H1 (cell line): ENCODE data around the gene NABP2. TPM values are rescaled to one million over a fixed set of nuclear protein-coding genes. Genes with fewer than 3 reads are reported as not detected.

Source experiments
- CTCF ChIA-PET: fragments of 300-600 bp; sonication (Branson Sonifier 250); formaldehyde crosslinking; loops from one replicate; lab custom pipeline; 2021; ENCODE audit not compliant: partially characterized antibody; lab: Charles Lee
- POLR2A ChIA-PET: fragments of 300-600 bp; sonication (Branson Sonifier 250); formaldehyde crosslinking; loops from one replicate; lab custom pipeline; 2021; ENCODE audit warnings: inconsistent platforms; ENCODE audit not compliant: partially characterized antibody; lab: Charles Lee
- DNase-seq, 2 experiments: peaks; one replicate each; pipeline versions ENCODE4 v3.0.0 to v3.0.0-alpha.2; 2010 to 2022; ENCODE audit warnings: low spot score in 2 of 2, low read depth in 1 of 2, mixed read lengths in 1 of 2
- FAIRE-seq: peaks from 2 replicates; lab custom pipeline; 2011; peaks lifted over from hg19 to GRCh38; lab: Jason Lieb, UNC
- H2AFZ ChIP-seq: 2 replicates; pipeline ENCODE4 v1.8.1; 2012; ENCODE audit warnings: low read length, inconsistent platforms
- H2AK5ac ChIP-seq: 2 replicates; pipeline ENCODE4 v1.6.1; 2013; ENCODE audit warnings: low read depth, low read length
- H2BK120ac ChIP-seq: replicated peaks from 2 replicates; pipeline ENCODE3; 2013; ENCODE audit warnings: low read depth, low read length, inconsistent platforms
- H2BK12ac ChIP-seq: 2 replicates; pipeline ENCODE4 v1.6.1; 2013; ENCODE audit warnings: low read depth, low read length
- H2BK15ac ChIP-seq: 2 replicates; pipeline ENCODE4 v1.6.1; 2013; ENCODE audit warnings: low read length
- H2BK20ac ChIP-seq: 2 replicates; pipeline ENCODE4 v1.6.1; 2013; ENCODE audit warnings: low read length
- H2BK5ac ChIP-seq: 2 replicates; pipeline ENCODE4 v1.6.1; 2013; ENCODE audit warnings: low read depth, low read length
- H3K14ac ChIP-seq: 2 replicates; pipeline ENCODE4 v1.6.1; 2013; ENCODE audit warnings: inconsistent platforms; ENCODE audit not compliant: insufficient read length
- H3K18ac ChIP-seq: 2 replicates; pipeline ENCODE4 v1.6.1; 2013; ENCODE audit warnings: low read length; ENCODE audit errors: extremely low read depth
- H3K23ac ChIP-seq: 2 replicates; pipeline ENCODE4 v1.6.1; 2013; ENCODE audit warnings: inconsistent platforms; ENCODE audit not compliant: insufficient read length
- H3K23me2 ChIP-seq: 2 replicates; pipeline ENCODE4 v1.6.1; 2013; ENCODE audit warnings: low read depth, low read length
- H3K27ac ChIP-seq: 2 replicates; pipeline ENCODE4 v1.6.1; 2011; ENCODE audit warnings: low read depth, low read length, inconsistent platforms
- H3K27me3 ChIP-seq, 4 experiments: replicated peaks in 1 of 4; 1 replicate in 1 of 4; 2 replicates in 3 of 4; pipeline versions ENCODE4 v1.6.1 to v1.8.1; 2011 to 2013; ENCODE audit warnings: low read length in 3 of 4, mild to moderate bottlenecking in 3 of 4, inconsistent platforms in 2 of 4, mixed read lengths in 2 of 4, moderate library complexity in 1 of 4; ENCODE audit not compliant: control insufficient read depth in 3 of 4, insufficient read depth in 3 of 4; ENCODE audit errors: extremely low read depth in 1 of 4
- H3K36me3 ChIP-seq, 4 experiments: 2 replicates each; pipeline versions ENCODE4 v1.6.1 to v1.8.1; 2011 to 2013; ENCODE audit warnings: mild to moderate bottlenecking in 4 of 4, low read length in 3 of 4, moderate library complexity in 2 of 4, control low read depth in 1 of 4, inconsistent platforms in 1 of 4; ENCODE audit not compliant: insufficient read depth in 4 of 4, control insufficient read depth in 2 of 4
- H3K4ac ChIP-seq: replicated peaks from 2 replicates; pipeline ENCODE3; 2013; ENCODE audit warnings: low read length, low read depth, mixed read lengths, inconsistent platforms; ENCODE audit not compliant: insufficient read length
- H3K4me1 ChIP-seq, 4 experiments: replicated peaks in 1 of 4; 1 replicate in 1 of 4; 2 replicates in 3 of 4; pipeline versions ENCODE4 v1.6.1 to v1.8.1; 2011 to 2013; ENCODE audit warnings: low read length in 3 of 4, inconsistent platforms in 2 of 4, mixed read lengths in 1 of 4; ENCODE audit not compliant: insufficient read depth in 4 of 4, control insufficient read depth in 3 of 4
- H3K4me2 ChIP-seq, 2 experiments: 2 replicates each; pipeline versions ENCODE4 v1.6.1 to v1.8.1; 2011 to 2013; ENCODE audit warnings: low read depth in 2 of 2, low read length in 2 of 2, control low read depth in 1 of 2, inconsistent platforms in 1 of 2, mild to moderate bottlenecking in 1 of 2; ENCODE audit not compliant: insufficient read depth in 1 of 2
- H3K4me3 ChIP-seq, 4 experiments: fragments of 200-600, 300-600 bp in 1 of 4; sonication (generic), shearing (Covaris generic), sonication (Bioruptor Twin) in 1 of 4; 2 replicates each; pipeline versions ENCODE4 v1.5.1 to v1.8.1; 2011 to 2016; ENCODE audit warnings: low read length in 4 of 4, low read depth in 3 of 4, control low read depth in 2 of 4, inconsistent platforms in 2 of 4, mild to moderate bottlenecking in 2 of 4, mixed read lengths in 1 of 4, moderate library complexity in 1 of 4; ENCODE audit not compliant: insufficient read depth in 2 of 4; ENCODE audit errors: extremely low read depth in 1 of 4
- H3K56ac ChIP-seq: replicated peaks from 2 replicates; pipeline ENCODE3; 2013; ENCODE audit warnings: low read depth, mild to moderate bottlenecking, mixed read lengths, low read length, inconsistent platforms; ENCODE audit not compliant: insufficient read length
- H3K79me1 ChIP-seq: 2 replicates; pipeline ENCODE4 v1.6.1; 2013; ENCODE audit warnings: low read depth, low read length, control low read depth
- H3K79me2 ChIP-seq, 2 experiments: 2 replicates each; pipeline versions ENCODE4 v1.6.1 to v1.8.1; 2012 to 2013; ENCODE audit warnings: low read length in 2 of 2, mild to moderate bottlenecking in 2 of 2, inconsistent platforms in 1 of 2; ENCODE audit not compliant: insufficient read depth in 2 of 2, control insufficient read depth in 1 of 2
- H3K9ac ChIP-seq, 4 experiments: replicated peaks in 1 of 4; 1 replicate in 1 of 4; 2 replicates in 3 of 4; pipeline versions ENCODE4 v1.6.1 to v1.8.1; 2011 to 2013; ENCODE audit warnings: low read depth in 3 of 4, low read length in 3 of 4, control low read depth in 2 of 4, mild to moderate bottlenecking in 2 of 4, moderate library complexity in 2 of 4, inconsistent platforms in 1 of 4; ENCODE audit errors: extremely low read depth in 1 of 4
- H3K9me3 ChIP-seq, 2 experiments: 2 replicates each; pipeline versions ENCODE4 v1.6.1 to v1.8.1; 2012 to 2013; ENCODE audit warnings: mild to moderate bottlenecking in 2 of 2, moderate library complexity in 2 of 2, control low read depth in 1 of 2, inconsistent platforms in 1 of 2, low read depth in 1 of 2, low read length in 1 of 2, mixed read lengths in 1 of 2; ENCODE audit not compliant: insufficient read depth in 2 of 2
- H4K20me1 ChIP-seq, 2 experiments: replicated peaks in 1 of 2; 2 replicates each; pipeline versions ENCODE3 to v1.8.1; 2011 to 2013; ENCODE audit warnings: inconsistent platforms in 2 of 2, low read length in 2 of 2, mild to moderate bottlenecking in 1 of 2; ENCODE audit not compliant: insufficient read depth in 2 of 2, control insufficient read depth in 1 of 2
- H4K5ac ChIP-seq: 2 replicates; pipeline ENCODE4 v1.6.1; 2013; ENCODE audit warnings: low read length, low read depth, mixed read lengths, inconsistent platforms; ENCODE audit not compliant: insufficient read length
- H4K8ac ChIP-seq: 2 replicates; pipeline ENCODE4 v1.8.0; 2013; ENCODE audit warnings: mild to moderate bottlenecking, moderate library complexity, low read length, inconsistent platforms; ENCODE audit not compliant: insufficient read depth; ENCODE audit errors: extremely low read depth
- H4K91ac ChIP-seq: replicated peaks from 2 replicates; pipeline ENCODE3; 2013; ENCODE audit warnings: low read length, mixed read lengths, inconsistent platforms; ENCODE audit not compliant: insufficient read length
- CHD2 ChIP-seq: IDR thresholded peaks from 2 replicates; pipeline ENCODE4 v1.6.1; 2012; ENCODE audit warnings: low read length, improper control_type of control experiment
- FOSL1 ChIP-seq: IDR thresholded peaks from 2 replicates; pipeline ENCODE4 v1.6.1; 2011; ENCODE audit warnings: mild to moderate bottlenecking, low read depth, low read length, moderate library complexity; ENCODE audit not compliant: insufficient read depth
- KDM4A ChIP-seq: IDR thresholded peaks from one replicate; pipeline ENCODE4 v1.7.1; 2012; ENCODE audit warnings: low read depth, mild to moderate bottlenecking, moderate library complexity, low read length, inconsistent platforms; ENCODE audit not compliant: severe bottlenecking
- PHF8 ChIP-seq: fragments of 200-600 bp; sonication (generic); conservative IDR thresholded peaks from 2 replicates; pipeline ENCODE4 v1.7.1; 2012; ENCODE audit warnings: low read depth, mild to moderate bottlenecking, inconsistent platforms, low read length, moderate library complexity
- RAD21 ChIP-seq, 2 experiments: IDR thresholded peaks in 1 of 2; conservative IDR thresholded peaks in 1 of 2; 2 replicates each; pipeline ENCODE4 v1.6.1; 2011; ENCODE audit warnings: low read depth in 2 of 2, low read length in 2 of 2, improper control_type of control experiment in 1 of 2, inconsistent platforms in 1 of 2, mild to moderate bottlenecking in 1 of 2, moderate library complexity in 1 of 2
- RXRA ChIP-seq: IDR thresholded peaks from 2 replicates; pipeline ENCODE4 v1.6.1; 2011; ENCODE audit warnings: low read depth, mild to moderate bottlenecking, low read length, moderate library complexity; ENCODE audit not compliant: insufficient read depth
- SIN3A ChIP-seq, 2 experiments: IDR thresholded peaks in 1 of 2; conservative IDR thresholded peaks in 1 of 2; 2 replicates each; pipeline ENCODE4 v1.6.1; 2011 to 2012; ENCODE audit warnings: low read length in 2 of 2, improper control_type of control experiment in 1 of 2, low read depth in 1 of 2, mild to moderate bottlenecking in 1 of 2
- SIX5 ChIP-seq: IDR thresholded peaks from 2 replicates; pipeline ENCODE4 v1.6.1; 2011; ENCODE audit warnings: mild to moderate bottlenecking, low read depth, low read length
- SRF ChIP-seq: IDR thresholded peaks from 2 replicates; pipeline ENCODE4 v1.6.1; 2011; ENCODE audit warnings: mild to moderate bottlenecking, low read depth, low read length, moderate library complexity
- TAF7 ChIP-seq: optimal IDR thresholded peaks from 2 replicates; pipeline ENCODE3; 2011; ENCODE audit warnings: low read depth, mild to moderate bottlenecking, inconsistent platforms, low read length, moderate library complexity, borderline replicate concordance
- TCF12 ChIP-seq: IDR thresholded peaks from 2 replicates; pipeline ENCODE4 v1.6.1; 2011; ENCODE audit warnings: low read depth, mild to moderate bottlenecking, low read length
- WGBS, 2 experiments: shearing (Covaris generic) in 1 of 2; methylation state at CpG; one replicate each; pipeline versions ENCODE4 v1.1.6 to v1.1.7; 2013 to 2015; ENCODE audit warnings: low lambda C conversion rate in 2 of 2, mixed read lengths in 2 of 2, inconsistent platforms in 1 of 2, low coverage in 1 of 2, missing lambda C conversion rate in 1 of 2; ENCODE audit not compliant: insufficient replicate concordance in 2 of 2, insufficient coverage in 1 of 2, insufficient read length in 1 of 2; ENCODE audit errors: extremely low coverage in 1 of 2, missing lambda C conversion rate in 1 of 2; 5-methylcytosine and 5-hydroxymethylcytosine counted together
- polyA plus RNA-seq, 7 experiments: library from polyadenylated mRNA; depleted of rRNA in 3 of 7; stranded (reverse) in 5 of 7; unstranded in 2 of 7; fragments of >200 nt in 5 of 7; fragments of 200-250 nt in 2 of 7; gene quantifications; 1 replicate in 5 of 7; 2 replicates in 1 of 7; 4 replicates in 1 of 7; pipeline versions ENCODE4 v1.2.1 to v1.2.3, GENCODE V29; 2011 to 2013; ENCODE audit warnings: missing spikeins in 2 of 7, mixed read lengths in 2 of 7
- total RNA-seq: library from RNA; stranded (reverse); fragmentation: NEBNext Ultra II Directional; extraction: Animal tissue kit (Norgen Biotek cat#: 25700); gene quantifications from 2 replicates; pipeline ENCODE4 v1.2.1, GENCODE V29; 2021
- TF ChIP-seq, protein P1 (sequence below): IDR thresholded peaks from 2 replicates; pipeline ENCODE4 v1.6.1; 2011; ENCODE audit warnings: low read depth, mild to moderate bottlenecking, low read length; ENCODE audit not compliant: insufficient read depth

NABP2 gene
- total and polyA plus RNA-seq, 2 of the 8 experiments (the other 6 are each of a cell fraction or from before 2014, with no cell fraction given): 58.1 to 67.5 TPM

DNA sequence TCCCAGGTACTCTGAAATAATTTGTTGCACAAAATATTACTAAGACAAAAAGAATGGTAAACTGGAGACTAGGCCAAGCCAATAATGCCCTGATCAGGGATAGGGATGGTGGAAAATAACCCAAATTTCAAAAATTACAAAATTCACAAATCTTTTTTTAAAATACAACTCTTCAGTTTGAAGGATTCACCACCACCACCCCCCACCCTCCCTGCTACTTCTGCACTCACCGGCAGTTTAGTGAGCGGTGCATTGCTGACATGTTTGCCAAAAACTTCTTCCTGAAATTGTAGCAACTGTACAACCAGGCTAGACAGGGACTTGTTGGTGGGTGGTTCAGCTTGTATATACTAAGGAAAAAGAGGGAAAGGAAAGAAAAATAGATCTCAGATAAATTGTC is 37.2 kb upstream of the NABP2 start:
- no peak overlapping the region for H4K8ac ChIP-seq
- H3K27ac ChIP-seq: no peak overlapping the region
- no peak overlapping the region for H2AFZ ChIP-seq
- H4K91ac ChIP-seq: no peak overlapping the region
- no peak overlapping the region for H4K5ac ChIP-seq
- H2BK15ac ChIP-seq: no peak overlapping the region
- H3K4me2 ChIP-seq: no peak overlapping the region; a peak in 1 of 4 replicates
- FAIRE-seq: no peak
- H2AK5ac ChIP-seq: no peak overlapping the region
- H2BK20ac ChIP-seq: no peak overlapping the region
- no peak overlapping the region for H2BK5ac ChIP-seq
- no peak overlapping the region for H3K9ac ChIP-seq
- 83% methylated on average over 2 of the region's 2 CpGs; no CpG with 5 or more reads in 1 of the 2 experiments for WGBS, 2 experiments
- H3K14ac ChIP-seq: no peak overlapping the region
- H3K79me1 ChIP-seq: peaks cover 3% of the 10 kb centered on the region; the same call in 1 of the 2 replicates
- H3K79me2 ChIP-seq: peaks cover 14 to 31% of the 10 kb centered on the region in 2 experiments
- ChIA-PET CTCF (interaction anchor here (1.3 to 6.2 kb wide), 7 partner anchors 12 to 76 kb away, joined by 3 to 111 read pairs (median 11); partner anchors contain the start of genes ESYT1 and RNF41), POLR2A (interaction anchor here (1.1 to 26.3 kb wide), 8 partner anchors 12 to 1334 kb away, joined by 3 to 656 read pairs (median 56); partner anchors contain the start of genes DDIT3, MYL6, PA2G4 and RNF41)
- peaks cover 0 to 4% of the 10 kb centered on the region in 2 experiments for H4K20me1 ChIP-seq
- H2BK12ac ChIP-seq: no peak overlapping the region
- no peaks in the 10 kb centered on the region for H3K27me3 ChIP-seq
- peaks cover 21 to 44% (median 36%) of the 10 kb centered on the region in 4 experiments for H3K36me3 ChIP-seq
- no peak for DNase-seq
- no peaks in the 10 kb centered on the region for H3K9me3 ChIP-seq
- H3K4me3 ChIP-seq: no peak overlapping the region
- H3K23me2 ChIP-seq: peaks cover 11% of the 10 kb centered on the region
- H2BK120ac ChIP-seq: no peak overlapping the region
- no peak overlapping the region for H3K23ac ChIP-seq
- H3K18ac ChIP-seq: no peak overlapping the region
- no peak overlapping the region for H3K4ac ChIP-seq
- H3K4me1 ChIP-seq: peaks cover 2 to 8% (median 4%) of the 10 kb centered on the region in 4 experiments; a peak in 3 of 7 replicates
- no peak overlapping the region for H3K56ac ChIP-seq
- TF ChIP-seq TCF12 (no peak), FOSL1 (no peak), SIX5 (no peak), KDM4A (no peak), SRF (no peak), CHD2 (no peak), SIN3A (conservative IDR thresholded peaks at IDR 0.05 in 1 of 2, IDR thresholded peaks at IDR 0.05 in 1 of 2; ENCODE audit: low read depth in 1 of 2, low read length in 2 of 2) (no peak), RXRA (no peak), RAD21 (IDR thresholded peaks at IDR 0.05 in 1 of 2, conservative IDR thresholded peaks at IDR 0.05 in 1 of 2; ENCODE audit: low read depth in 2 of 2, low read length in 2 of 2) (no peak), TAF7 (no peak), PHF8 (no peak)
- TF ChIP-seq, protein P1, sequence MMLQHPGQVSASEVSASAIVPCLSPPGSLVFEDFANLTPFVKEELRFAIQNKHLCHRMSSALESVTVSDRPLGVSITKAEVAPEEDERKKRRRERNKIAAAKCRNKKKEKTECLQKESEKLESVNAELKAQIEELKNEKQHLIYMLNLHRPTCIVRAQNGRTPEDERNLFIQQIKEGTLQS: no peak
